Tibial nerve (tissue), 4 donors: ENCODE results near the gene KIAA1958.

Source experiments
- CTCF ChIP-seq, 5 experiments: fragments of 200-600 bp in 3 of 5; fragments of 450-650 bp in 2 of 5; sonication (generic) in 3 of 5; IDR thresholded peaks; one replicate each; pipeline ENCODE4 v1.5.1; 2016 to 2019; ENCODE audit warnings: antibody characterized with exemption in 5 of 5, mild to moderate bottlenecking in 3 of 5, moderate library complexity in 2 of 5
- EP300 ChIP-seq, 2 donors: sonication (generic); formaldehyde crosslinking; IDR thresholded peaks; one replicate each; pipeline ENCODE4 v1.6.1; 2017; ENCODE audit warnings: antibody characterized with exemption in 2 of 2, mild to moderate bottlenecking in 1 of 2

- TF ChIP-seq CTCF (IDR thresholded peaks at IDR 0.05) (no peak), EP300 (IDR thresholded peaks at IDR 0.05) (no peak)
Measured at GRCh38 chr9:112526973-112527372, 40.3 kb downstream of the KIAA1958 start.
